Neuron (in vitro differentiated cells): Measurements from ENCODE around the gene CASQ2.
"Not testable (repeated sequence)": the region's sequence is repeated elsewhere in the genome, so short reads cannot be mapped to it uniquely, and the experiment has no call there.

Experiments
- H2AFZ ChIP-seq: one replicate; pipeline ENCODE4 v1.6.1; 2013; ENCODE audit warnings: low read depth, mild to moderate bottlenecking, inconsistent platforms, low read length, moderate library complexity
- H3K27me3 ChIP-seq: one replicate; pipeline ENCODE4 v1.6.1; 2013; ENCODE audit warnings: low read length; ENCODE audit not compliant: insufficient read depth
- H3K36me3 ChIP-seq: one replicate; pipeline ENCODE4 v1.6.1; 2013; ENCODE audit warnings: low read length; ENCODE audit not compliant: insufficient read depth
- H3K4me1 ChIP-seq: one replicate; pipeline ENCODE4 v1.6.1; 2013; ENCODE audit warnings: low read length; ENCODE audit not compliant: insufficient read depth
- H3K4me3 ChIP-seq: 2 replicates; pipeline ENCODE4 v1.5.1; 2013; ENCODE audit warnings: mild to moderate bottlenecking, low read length, moderate library complexity
- H3K9me3 ChIP-seq: one replicate; pipeline ENCODE4 v1.6.1; 2013; ENCODE audit warnings: low read length

CASQ2 gene

GRCh38 chr1:115796036-115796435 lies 27.5 kb upstream of the CASQ2 start:
- Histone ChIP-seq H2AFZ (no peak overlapping the region), H3K27me3 (no peaks in the 10 kb centered on the region), H3K36me3 (no peaks in the 10 kb centered on the region), H3K9me3 (no peaks in the 10 kb centered on the region), H3K4me3 (no peak overlapping the region), H3K4me1 (peaks cover 10% of the 10 kb centered on the region)

DNA sequence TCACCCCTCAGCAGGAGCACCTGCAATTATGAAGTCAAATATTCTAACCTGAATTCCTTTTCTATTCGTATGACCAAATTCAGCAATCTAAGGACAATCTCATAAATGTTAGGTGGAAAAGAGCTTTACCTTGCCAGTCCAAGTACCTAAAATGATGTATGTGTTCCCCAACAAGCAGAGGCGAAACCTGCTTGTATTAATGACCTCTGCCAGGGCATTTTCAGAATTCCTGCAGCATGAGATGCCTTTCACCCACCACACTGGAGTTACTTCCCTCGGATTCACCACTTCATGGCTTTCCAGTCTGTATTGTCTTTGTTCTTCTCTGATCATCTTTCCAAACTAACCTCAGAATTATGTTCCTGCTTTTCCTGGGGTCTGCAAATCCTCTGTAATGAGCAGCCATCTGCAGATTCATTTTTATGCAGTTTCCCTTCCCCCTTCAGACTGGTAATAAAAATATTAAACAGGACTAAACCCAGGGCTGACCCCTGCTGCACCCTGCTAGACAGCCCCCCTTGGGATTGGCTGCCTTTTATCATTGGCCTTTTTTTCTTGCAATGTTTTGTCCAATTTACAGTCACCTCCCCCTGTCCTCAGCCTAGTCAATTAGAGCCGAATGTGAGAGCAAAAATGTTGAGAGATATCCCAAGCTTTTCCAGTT lies 26.6 kb upstream of the CASQ2 start:
- no peaks in the 10 kb centered on the region for H3K27me3 ChIP-seq
- H3K36me3 ChIP-seq, result no peaks in the 10 kb centered on the region
- no peak overlapping the region for H2AFZ ChIP-seq
- peaks cover 10% of the 10 kb centered on the region for H3K4me1 ChIP-seq
- no peak overlapping the region for H3K4me3 ChIP-seq
- no peaks in the 10 kb centered on the region for H3K9me3 ChIP-seq

DNA sequence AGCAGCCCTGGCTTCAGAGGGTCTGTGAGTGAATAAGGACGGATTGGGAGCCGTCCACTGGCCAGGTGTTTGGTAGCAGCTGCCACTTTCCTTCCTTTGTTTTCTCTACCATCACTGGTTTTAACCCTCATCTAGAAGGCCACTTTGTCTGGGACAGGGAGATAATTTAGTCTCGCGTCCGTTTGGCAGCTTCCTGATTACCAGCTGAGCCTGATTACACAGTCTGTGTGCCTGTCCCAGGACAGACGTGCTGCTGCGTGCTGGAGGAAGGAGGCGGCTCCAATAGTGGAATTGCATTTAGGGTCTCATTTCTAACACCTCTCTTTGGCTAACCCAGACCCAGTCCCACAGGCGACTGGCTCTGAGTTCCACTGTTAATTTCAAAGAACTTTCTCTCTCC lies 24.6 kb upstream of the CASQ2 start:
- Histone ChIP-seq H3K4me1 (peaks cover 10% of the 10 kb centered on the region), H2AFZ (no peak overlapping the region), H3K36me3 (no peaks in the 10 kb centered on the region), H3K27me3 (no peaks in the 10 kb centered on the region), H3K9me3 (no peaks in the 10 kb centered on the region), H3K4me3 (no peak overlapping the region)

- Histone ChIP-seq H3K4me1 (peaks cover 9% of the 10 kb centered on the region), H3K9me3 (no peaks in the 10 kb centered on the region), H2AFZ (no peak overlapping the region), H3K27me3 (no peaks in the 10 kb centered on the region), H3K36me3 (no peaks in the 10 kb centered on the region), H3K4me3 (no peak overlapping the region)
These were observed 23.3 kb upstream of the CASQ2 start for GRCh38 chr1:115791816-115792215.

- Histone ChIP-seq H3K9me3 (no peaks in the 10 kb centered on the region), H3K4me3 (no peak overlapping the region), H3K4me1 (peaks cover 5% of the 10 kb centered on the region), H2AFZ (no peak overlapping the region), H3K36me3 (no peaks in the 10 kb centered on the region), H3K27me3 (no peaks in the 10 kb centered on the region)
These were observed 22.3 kb upstream of the CASQ2 start for GRCh38 chr1:115790846-115791245.

DNA sequence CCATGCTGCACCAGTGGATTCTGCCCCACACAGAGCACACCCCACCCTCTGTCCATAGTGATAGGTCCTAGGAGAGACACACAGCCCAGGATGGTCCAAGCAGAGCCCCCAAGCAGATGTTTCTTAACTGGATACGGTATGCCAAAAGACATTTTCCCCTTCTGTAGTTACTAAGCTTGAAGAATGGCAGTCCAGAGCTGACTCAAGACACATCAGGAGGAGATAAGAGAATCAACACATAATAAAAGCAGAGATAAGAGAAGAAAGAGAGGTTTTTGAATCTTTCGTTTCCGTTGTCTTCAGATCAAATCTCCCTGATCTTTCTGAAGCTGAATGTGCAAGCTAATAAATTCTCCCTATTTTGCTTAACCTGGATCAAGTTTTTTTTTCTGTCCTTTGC lies 21.8 kb upstream of the CASQ2 start:
- no peaks in the 10 kb centered on the region for H3K27me3 ChIP-seq
- no peaks in the 10 kb centered on the region for H3K9me3 ChIP-seq
- no peaks in the 10 kb centered on the region for H3K36me3 ChIP-seq
- H3K4me1 ChIP-seq, result peaks cover 4% of the 10 kb centered on the region
- H2AFZ ChIP-seq, result no peak overlapping the region
- H3K4me3 ChIP-seq, result no peak overlapping the region

DNA sequence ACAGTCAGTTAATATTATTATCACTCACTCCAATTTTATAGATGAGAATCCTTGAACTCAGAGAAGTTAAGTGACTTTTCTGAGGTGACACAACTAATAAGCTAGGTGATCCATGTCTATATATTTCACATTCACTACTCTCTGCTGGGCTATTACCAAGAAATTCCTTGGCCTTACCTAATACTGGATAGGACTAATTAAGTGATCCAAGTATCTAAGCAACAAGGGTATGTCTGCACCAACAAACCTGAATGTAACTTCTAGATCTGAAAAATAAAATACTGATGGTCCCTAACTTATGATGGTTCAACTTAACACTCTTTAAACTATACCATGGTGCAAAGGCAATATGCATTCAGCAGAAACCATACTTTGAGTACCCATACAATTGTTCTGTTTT lies 14.8 kb upstream of the CASQ2 start:
- Histone ChIP-seq H3K27me3 (no peaks in the 10 kb centered on the region), H3K4me3 (no peak overlapping the region), H3K4me1 (no peaks in the 10 kb centered on the region), H2AFZ (no peak overlapping the region), H3K9me3 (no peaks in the 10 kb centered on the region), H3K36me3 (no peaks in the 10 kb centered on the region)

DNA sequence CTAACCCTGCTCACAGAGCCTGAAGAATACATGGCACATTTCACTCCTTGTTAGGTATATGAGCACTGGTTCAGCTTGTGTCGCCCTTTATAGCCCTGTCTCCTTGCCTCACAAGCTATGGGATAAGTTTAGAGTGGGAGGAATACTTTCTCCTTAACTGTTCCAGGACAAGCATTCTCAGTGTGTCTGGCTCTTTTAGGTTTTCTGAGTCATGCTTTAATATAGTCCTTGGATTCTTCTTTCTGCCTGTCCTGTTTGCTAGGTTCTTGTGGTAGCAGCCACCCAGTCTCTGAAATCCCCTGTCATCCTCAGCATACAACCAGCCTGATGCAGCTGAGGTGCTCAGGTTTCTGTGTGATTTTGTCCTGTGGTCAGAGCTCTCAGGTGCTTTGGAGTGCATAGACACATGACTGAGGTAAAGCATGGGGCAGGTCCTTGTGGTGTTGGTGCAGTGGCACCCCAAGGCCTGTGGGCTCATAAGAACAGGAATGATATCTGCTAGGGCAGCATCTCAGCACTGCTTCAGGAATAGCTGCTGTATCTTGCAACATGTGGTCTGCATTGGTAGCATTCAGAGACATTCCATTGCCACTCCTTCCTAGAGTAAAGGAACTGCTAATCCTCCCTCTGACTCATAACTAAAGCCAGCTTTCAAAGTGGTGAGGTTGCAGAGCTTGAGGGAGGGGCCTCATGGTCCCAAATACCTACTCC lies 14.2 kb upstream of the CASQ2 start:
- no peaks in the 10 kb centered on the region for H3K36me3 ChIP-seq
- H3K27me3 ChIP-seq, result no peaks in the 10 kb centered on the region
- no peak overlapping the region for H3K4me3 ChIP-seq
- no peak overlapping the region for H2AFZ ChIP-seq
- H3K4me1 ChIP-seq, result no peaks in the 10 kb centered on the region
- H3K9me3 ChIP-seq, result no peaks in the 10 kb centered on the region

DNA sequence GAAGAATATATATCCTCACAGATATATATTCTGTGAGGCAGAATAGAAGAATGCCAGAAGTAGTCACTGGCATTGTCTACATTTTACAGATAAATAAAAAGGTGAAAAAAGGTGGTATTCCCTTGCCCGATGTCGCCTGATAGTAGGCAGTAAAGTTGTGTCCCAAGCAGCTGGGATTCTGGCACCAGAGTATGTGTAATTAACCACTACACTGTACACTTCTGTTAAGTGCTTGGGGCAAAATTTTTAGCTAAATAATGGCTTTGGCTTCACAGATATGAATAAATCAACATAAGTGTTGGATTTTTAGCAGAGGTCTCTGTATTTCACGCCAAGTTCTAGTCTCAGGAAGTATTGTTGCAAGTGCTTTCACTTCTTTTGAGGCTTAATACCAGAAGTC lies 13.3 kb upstream of the CASQ2 start:
- Histone ChIP-seq H3K4me3 (no peak overlapping the region), H2AFZ (no peak overlapping the region), H3K36me3 (no peaks in the 10 kb centered on the region), H3K27me3 (no peaks in the 10 kb centered on the region), H3K9me3 (no peaks in the 10 kb centered on the region), H3K4me1 (no peaks in the 10 kb centered on the region)

DNA sequence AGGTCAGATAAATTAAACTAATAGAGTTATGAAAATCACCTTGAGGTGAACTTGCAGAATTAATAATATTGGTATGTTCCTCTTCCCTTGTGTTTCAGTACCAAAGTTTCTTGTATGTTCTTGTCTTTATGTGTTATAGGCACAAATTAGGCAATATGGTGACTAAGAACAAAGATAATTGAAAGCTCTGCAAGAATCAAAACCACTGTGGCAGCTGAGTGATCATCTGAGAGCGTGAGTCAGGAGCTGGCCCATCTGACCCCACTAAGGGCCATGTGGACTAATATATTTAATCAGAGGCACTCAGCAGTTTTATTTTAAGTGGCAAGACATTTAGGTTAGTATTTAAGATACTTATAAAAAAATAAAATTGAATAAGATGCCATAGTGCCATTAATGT lies 12.8 kb upstream of the CASQ2 start:
- H3K36me3 ChIP-seq, result no peaks in the 10 kb centered on the region
- H3K4me1 ChIP-seq, result no peaks in the 10 kb centered on the region
- no peaks in the 10 kb centered on the region for H3K9me3 ChIP-seq
- no peaks in the 10 kb centered on the region for H3K27me3 ChIP-seq
- no peak overlapping the region for H3K4me3 ChIP-seq
- no peak overlapping the region for H2AFZ ChIP-seq

GRCh38 chr1:115780655-115781054 lies 12.1 kb upstream of the CASQ2 start:
- not testable (repeated sequence) for H3K4me1 ChIP-seq

DNA sequence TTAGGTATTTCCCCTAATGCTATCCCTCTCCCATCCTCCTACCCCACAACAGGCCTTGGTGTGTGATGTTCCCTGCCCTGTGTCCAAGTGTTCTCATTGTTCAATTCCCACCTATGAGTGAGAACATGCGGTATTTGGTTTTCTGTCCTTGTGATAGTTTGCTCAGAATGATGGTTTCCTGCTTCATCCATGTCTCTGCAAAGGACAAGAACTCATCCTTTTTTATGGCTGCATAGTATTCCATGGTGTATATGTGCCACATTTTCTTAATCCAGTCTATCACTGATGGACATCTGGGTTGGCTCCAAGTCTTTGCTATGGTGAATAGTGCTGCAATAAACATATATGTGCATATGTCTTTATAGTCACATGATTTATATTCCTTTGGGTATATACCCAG lies 10.6 kb upstream of the CASQ2 start:
- H3K4me3 ChIP-seq, H3K4me1 ChIP-seq, H3K27me3 ChIP-seq, H2AFZ ChIP-seq, H3K9me3 ChIP-seq, H3K36me3 ChIP-seq: not testable (repeated sequence)

More at GRCh38 chr1:115780655-115781054, 12.1 kb upstream of the CASQ2 start:
- H2AFZ ChIP-seq, H3K27me3 ChIP-seq, H3K9me3 ChIP-seq, H3K36me3 ChIP-seq, H3K4me3 ChIP-seq: not testable (repeated sequence)

DNA sequence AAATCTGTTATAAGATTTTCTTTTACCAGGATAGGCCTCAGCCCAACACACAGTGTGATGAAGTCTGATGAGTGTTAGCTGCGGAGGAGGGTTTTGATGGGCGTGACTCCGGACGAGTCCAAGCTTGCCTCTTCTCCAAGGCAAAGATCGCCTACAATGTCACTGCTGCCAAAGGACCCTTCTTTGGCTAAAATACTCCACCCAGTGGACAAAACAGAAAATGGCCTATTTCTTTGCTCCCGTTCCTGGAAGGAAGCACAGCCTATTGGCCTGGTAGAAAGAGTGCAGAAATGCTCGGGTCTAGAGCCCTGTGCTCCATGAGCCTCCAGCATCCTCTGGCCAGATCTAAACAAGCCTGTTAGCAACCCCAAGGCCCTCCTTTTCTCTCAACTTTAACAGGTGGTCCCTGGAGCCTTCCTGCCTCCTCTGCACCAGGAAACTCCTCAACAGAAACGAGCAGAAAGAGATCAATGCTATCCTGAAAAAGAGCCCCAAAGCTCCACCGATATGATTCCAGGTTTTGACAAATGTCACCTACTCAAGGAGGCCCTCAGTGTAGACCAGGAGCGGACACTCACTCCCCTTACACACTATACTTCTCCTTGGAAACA lies 3.4 kb upstream of the CASQ2 start:
- Histone ChIP-seq H3K27me3 (no peaks in the 10 kb centered on the region), H2AFZ (peak overlapping the region; percentile 6), H3K4me3 (no peak overlapping the region), H3K36me3 (no peaks in the 10 kb centered on the region), H3K4me1 (no peaks in the 10 kb centered on the region), H3K9me3 (no peaks in the 10 kb centered on the region)
